ENCODE data around the gene IGFBP1.
"Not testable (repeated sequence)": the region's sequence is repeated elsewhere in the genome, so short reads cannot be mapped to it uniquely, and the experiment has no call there.

IGFBP1 gene

GRCh38 chr7:45939574-45939973 is 51.3 kb downstream of the IGFBP1 start:
- no peak for DNase-seq

GRCh38 chr7:45940237-45940781 is 52.0 kb downstream of the IGFBP1 start:
- DNase-seq = not testable (repeated sequence)

GRCh38 chr7:45940939-45941338 is 52.7 kb downstream of the IGFBP1 start:
- no peak for DNase-seq

Measured in SHP77 treated with DMSO at 0.1 percent for 48 hours (cell line).